HG03159 (cell line): ENCODE measurements around the gene CAPN2.

Experiments used
- ATAC-seq: cut with Tn5 transposase; IDR thresholded peaks from one replicate; pipeline ENCODE4 v1.9.1; 2021; ENCODE audit warnings: mild to moderate bottlenecking, moderate library complexity; ENCODE audit not compliant: unreplicated experiment

CAPN2 gene

DNA sequence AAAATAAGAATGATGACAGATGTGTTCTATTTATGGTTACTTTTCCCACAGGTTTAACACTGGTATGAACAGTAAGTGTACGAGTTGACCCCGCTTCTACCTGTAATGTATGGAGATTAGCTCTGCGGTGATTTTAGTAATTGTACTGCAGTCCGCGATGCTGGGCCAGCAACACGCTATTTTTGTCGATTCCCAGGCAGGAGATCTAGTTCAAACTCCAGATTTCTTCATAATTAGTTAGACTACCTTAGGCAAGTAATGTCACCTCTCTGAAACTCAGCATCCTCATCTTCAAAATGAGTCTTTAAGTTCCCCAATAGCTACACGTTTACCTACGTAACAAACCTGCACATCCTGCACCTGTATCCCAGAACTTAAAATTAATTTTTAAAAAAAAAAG lies 111.9 kb downstream of the CAPN2 start:
- no peak for ATAC-seq

DNA sequence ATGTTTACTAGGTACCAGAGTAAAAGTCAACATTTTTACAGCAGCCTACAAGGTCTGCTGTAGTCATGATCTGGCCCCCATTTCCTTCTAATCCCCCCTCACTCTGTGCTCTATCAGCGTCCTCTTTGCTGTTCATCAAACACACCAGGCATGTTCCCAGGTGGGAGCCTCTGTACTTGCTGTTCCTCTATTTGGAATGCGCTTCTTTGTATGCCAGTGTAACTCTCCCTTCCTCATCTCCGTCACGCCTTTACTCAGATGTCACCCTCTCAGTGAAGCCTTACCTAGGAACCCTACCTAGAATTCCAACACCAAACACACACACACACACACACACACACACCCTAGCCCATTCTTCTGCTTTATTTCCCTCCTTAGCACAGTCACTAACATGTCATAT lies 112.4 kb downstream of the CAPN2 start:
- ATAC-seq: no peak
